Measurements from ENCODE around the gene ARRB2. TPM values are rescaled to one million over a fixed set of nuclear protein-coding genes. Genes with fewer than 3 reads are reported as not detected.

The ARRB2 gene
- total and polyA plus RNA-seq, 2 of the 13 experiments (the other 11 are each of a cell fraction or from before 2014, with no cell fraction given), result 21.5 to 49.2 TPM

DNA sequence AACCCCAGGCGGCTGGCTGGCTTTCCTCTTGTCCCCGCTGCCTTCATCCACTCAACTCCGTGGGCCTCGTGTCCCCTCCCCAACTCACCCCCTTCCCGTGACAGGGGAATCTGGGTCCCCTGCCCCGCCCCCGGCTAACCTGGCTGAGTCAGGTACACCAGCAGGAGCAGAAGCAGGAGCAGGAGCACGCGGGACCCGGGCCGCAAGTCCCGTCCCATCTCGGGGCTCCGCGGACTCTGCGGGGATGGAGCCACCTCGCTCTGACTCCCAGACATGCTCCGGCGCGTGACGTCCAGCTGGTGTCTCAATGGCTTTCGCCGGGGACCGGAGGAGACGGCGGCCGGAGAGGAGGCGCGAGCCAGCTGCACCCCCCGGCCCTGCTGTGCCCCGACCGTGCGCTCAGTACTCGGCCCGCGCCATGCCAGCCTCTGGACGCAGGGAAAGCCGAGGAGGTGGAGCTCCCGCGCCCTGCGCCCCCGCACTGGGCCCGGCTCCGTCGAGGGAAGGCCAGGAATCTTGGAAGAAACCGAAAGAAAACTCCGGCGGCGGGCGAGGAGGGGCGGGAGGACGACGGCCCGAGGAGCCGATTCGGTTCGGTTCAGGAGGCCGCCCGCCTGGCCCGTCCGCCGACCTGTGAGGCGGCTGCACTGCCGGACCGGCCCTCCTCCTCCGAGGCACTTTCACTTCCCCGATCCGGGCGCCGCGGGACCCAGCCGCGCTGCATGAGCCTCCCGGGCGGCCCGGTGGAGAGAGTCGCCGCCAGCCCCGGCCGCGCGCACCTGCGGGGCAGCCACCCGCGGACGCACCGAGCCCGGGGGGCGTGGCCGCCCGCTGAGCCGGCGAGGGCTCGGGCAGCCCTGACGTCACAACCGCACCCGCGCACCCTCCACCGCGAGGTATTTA is 28.9 kb downstream of the ARRB2 start, which contains the start of the genes CXCL16 and ZMYND15 (continued):
- TF ChIP-seq, protein P1, sequence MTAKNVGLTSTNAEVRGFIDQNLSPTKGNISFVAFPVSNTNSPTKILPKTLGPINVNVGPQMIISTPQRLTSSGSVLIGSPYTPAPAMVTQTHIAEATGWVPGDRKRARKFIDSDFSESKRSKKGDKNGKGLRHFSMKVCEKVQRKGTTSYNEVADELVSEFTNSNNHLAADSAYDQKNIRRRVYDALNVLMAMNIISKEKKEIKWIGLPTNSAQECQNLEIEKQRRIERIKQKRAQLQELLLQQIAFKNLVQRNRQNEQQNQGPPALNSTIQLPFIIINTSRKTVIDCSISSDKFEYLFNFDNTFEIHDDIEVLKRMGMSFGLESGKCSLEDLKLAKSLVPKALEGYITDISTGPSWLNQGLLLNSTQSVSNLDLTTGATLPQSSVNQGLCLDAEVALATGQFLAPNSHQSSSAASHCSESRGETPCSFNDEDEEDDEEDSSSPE (CRISPR knock-in tag; IDR thresholded peaks at IDR 0.05), result no peak; the same call in 1 of the 2 replicates
- TF ChIP-seq ETS1 (CRISPR knock-in tag; IDR thresholded peaks at IDR 0.05) (no peak), ZNF652 (CRISPR knock-in tag; IDR thresholded peaks at IDR 0.05; ENCODE audit: borderline replicate concordance, low read depth) (no peak), SSRP1 (CRISPR knock-in tag; IDR thresholded peaks at IDR 0.05) (no peak), HNRNPLL (IDR thresholded peaks at IDR 0.05; ENCODE audit: low read depth, low read length, poor library complexity, severe bottlenecking) (no peak), MZF1 (CRISPR knock-in tag; IDR thresholded peaks at IDR 0.05; ENCODE audit: borderline replicate concordance) (no peak), SOX5 (CRISPR knock-in tag; IDR thresholded peaks at IDR 0.05; ENCODE audit: borderline replicate concordance) (no peak), ZNF678 (CRISPR knock-in tag; IDR thresholded peaks at IDR 0.05) (0 out of 2 replicates have a peak, but pooled peaks have one; percentile 59), NFE2 (CRISPR knock-in tag; IDR thresholded peaks at IDR 0.05) (no peak), SMAD9 (CRISPR knock-in tag; IDR thresholded peaks at IDR 0.05) (no peak), PHF8 (CRISPR knock-in tag; IDR thresholded peaks at IDR 0.05) (peak; percentile 71; the same call in 1 of the 2 replicates), ZNF296 (CRISPR knock-in tag; conservative IDR thresholded peaks at IDR 0.05) (no peak), SIN3A (IDR thresholded peaks at IDR 0.05; ENCODE audit: borderline replicate concordance, low read depth, low read length) (no peak)
- TF ChIP-seq, protein P2, sequence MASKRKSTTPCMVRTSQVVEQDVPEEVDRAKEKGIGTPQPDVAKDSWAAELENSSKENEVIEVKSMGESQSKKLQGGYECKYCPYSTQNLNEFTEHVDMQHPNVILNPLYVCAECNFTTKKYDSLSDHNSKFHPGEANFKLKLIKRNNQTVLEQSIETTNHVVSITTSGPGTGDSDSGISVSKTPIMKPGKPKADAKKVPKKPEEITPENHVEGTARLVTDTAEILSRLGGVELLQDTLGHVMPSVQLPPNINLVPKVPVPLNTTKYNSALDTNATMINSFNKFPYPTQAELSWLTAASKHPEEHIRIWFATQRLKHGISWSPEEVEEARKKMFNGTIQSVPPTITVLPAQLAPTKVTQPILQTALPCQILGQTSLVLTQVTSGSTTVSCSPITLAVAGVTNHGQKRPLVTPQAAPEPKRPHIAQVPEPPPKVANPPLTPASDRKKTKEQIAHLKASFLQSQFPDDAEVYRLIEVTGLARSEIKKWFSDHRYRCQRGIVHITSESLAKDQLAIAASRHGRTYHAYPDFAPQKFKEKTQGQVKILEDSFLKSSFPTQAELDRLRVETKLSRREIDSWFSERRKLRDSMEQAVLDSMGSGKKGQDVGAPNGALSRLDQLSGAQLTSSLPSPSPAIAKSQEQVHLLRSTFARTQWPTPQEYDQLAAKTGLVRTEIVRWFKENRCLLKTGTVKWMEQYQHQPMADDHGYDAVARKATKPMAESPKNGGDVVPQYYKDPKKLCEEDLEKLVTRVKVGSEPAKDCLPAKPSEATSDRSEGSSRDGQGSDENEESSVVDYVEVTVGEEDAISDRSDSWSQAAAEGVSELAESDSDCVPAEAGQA (IDR thresholded peaks at IDR 0.05; ENCODE audit: low read depth), result peak; percentile 60; the same call in 1 of the 2 replicates
- TF ChIP-seq, protein P2 (CRISPR knock-in tag; IDR thresholded peaks at IDR 0.05; ENCODE audit: borderline replicate concordance), result no peak
- TF ChIP-seq, protein P3, sequence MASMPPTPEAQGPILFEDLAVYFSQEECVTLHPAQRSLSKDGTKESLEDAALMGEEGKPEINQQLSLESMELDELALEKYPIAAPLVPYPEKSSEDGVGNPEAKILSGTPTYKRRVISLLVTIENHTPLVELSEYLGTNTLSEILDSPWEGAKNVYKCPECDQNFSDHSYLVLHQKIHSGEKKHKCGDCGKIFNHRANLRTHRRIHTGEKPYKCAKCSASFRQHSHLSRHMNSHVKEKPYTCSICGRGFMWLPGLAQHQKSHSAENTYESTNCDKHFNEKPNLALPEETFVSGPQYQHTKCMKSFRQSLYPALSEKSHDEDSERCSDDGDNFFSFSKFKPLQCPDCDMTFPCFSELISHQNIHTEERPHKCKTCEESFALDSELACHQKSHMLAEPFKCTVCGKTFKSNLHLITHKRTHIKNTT (CRISPR knock-in tag; IDR thresholded peaks at IDR 0.05), result no peak
- TF ChIP-seq, protein P4, sequence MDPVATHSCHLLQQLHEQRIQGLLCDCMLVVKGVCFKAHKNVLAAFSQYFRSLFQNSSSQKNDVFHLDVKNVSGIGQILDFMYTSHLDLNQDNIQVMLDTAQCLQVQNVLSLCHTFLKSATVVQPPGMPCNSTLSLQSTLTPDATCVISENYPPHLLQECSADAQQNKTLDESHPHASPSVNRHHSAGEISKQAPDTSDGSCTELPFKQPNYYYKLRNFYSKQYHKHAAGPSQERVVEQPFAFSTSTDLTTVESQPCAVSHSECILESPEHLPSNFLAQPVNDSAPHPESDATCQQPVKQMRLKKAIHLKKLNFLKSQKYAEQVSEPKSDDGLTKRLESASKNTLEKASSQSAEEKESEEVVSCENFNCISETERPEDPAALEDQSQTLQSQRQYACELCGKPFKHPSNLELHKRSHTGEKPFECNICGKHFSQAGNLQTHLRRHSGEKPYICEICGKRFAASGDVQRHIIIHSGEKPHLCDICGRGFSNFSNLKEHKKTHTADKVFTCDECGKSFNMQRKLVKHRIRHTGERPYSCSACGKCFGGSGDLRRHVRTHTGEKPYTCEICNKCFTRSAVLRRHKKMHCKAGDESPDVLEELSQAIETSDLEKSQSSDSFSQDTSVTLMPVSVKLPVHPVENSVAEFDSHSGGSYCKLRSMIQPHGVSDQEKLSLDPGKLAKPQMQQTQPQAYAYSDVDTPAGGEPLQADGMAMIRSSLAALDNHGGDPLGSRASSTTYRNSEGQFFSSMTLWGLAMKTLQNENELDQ (CRISPR knock-in tag; IDR thresholded peaks at IDR 0.05; ENCODE audit: borderline replicate concordance), result no peak

Measured in HepG2 (cell line).